ENCODE measurements around the gene NDUFA5.
"Not testable (repeated sequence)": the region's sequence is repeated elsewhere in the genome, so short reads cannot be mapped to it uniquely, and the experiment has no call there.

NDUFA5 gene

GRCh38 chr7:123534383-123535260 lies 23.0 kb downstream of the NDUFA5 start, which contains the start of gene IQUB:
IQUB (minus strand) TSS chr7:123534595; CDS start chr7:123512340, 22,255 bp downstream.
- peak within 1 kb of the TSS; percentile 66 to 73 for H3K4me3 ChIP-seq (replicated peaks in 1 of 2; ENCODE audit: low read depth in 2 of 2, low read length in 2 of 2)
- peak; percentile 98 for DNase-seq (ENCODE audit: low read depth in 2 of 2)
- no peak for TF ChIP-seq CTCF (IDR thresholded peaks at IDR 0.05; ENCODE audit: low read depth, low read length)

GRCh38 chr7:123533929-123534382 lies 23.7 kb downstream of the NDUFA5 start:
- DNase-seq (ENCODE audit: low read depth in 2 of 2) = no peak
- peak overlapping the region; percentile 56 to 69 for H3K4me3 ChIP-seq (replicated peaks in 1 of 2; ENCODE audit: low read depth in 2 of 2, low read length in 2 of 2)
- TF ChIP-seq CTCF (IDR thresholded peaks at IDR 0.05; ENCODE audit: low read depth, low read length) = no peak

- no peak for TF ChIP-seq CTCF (IDR thresholded peaks at IDR 0.05; ENCODE audit: low read depth, low read length)
- DNase-seq (ENCODE audit: low read depth in 2 of 2) = no peak
- no peak overlapping the region for H3K4me3 ChIP-seq (replicated peaks in 1 of 2; ENCODE audit: low read depth in 2 of 2, low read length in 2 of 2)
Observed at GRCh38 chr7:123533553-123533917, 24.1 kb downstream of the NDUFA5 start.

- peak; percentile 28 to 33 for DNase-seq (ENCODE audit: low read depth in 2 of 2)
- H3K4me3 ChIP-seq (replicated peaks in 1 of 2; ENCODE audit: low read depth in 2 of 2, low read length in 2 of 2) = peak overlapping the region; percentile 37 to 43
Observed at GRCh38 chr7:123532788-123533552, 24.6 kb downstream of the NDUFA5 start.

- not testable (repeated sequence) for DNase-seq (ENCODE audit: low read depth in 2 of 2)
- H3K4me3 ChIP-seq (replicated peaks in 1 of 2; ENCODE audit: low read depth in 2 of 2, low read length in 2 of 2) = peak overlapping the region; percentile 37 to 43
Observed at GRCh38 chr7:123532343-123532742, 25.3 kb downstream of the NDUFA5 start.

- DNase-seq (ENCODE audit: low read depth in 2 of 2); H3K4me3 ChIP-seq (replicated peaks in 1 of 2; ENCODE audit: low read depth in 2 of 2, low read length in 2 of 2): not testable (repeated sequence)
Observed at GRCh38 chr7:123530035-123530591, 27.5 kb downstream of the NDUFA5 start.

- H3K4me3 ChIP-seq (replicated peaks in 1 of 2; ENCODE audit: low read depth in 2 of 2, low read length in 2 of 2) = no peak overlapping the region
- TF ChIP-seq CTCF (IDR thresholded peaks at IDR 0.05; ENCODE audit: low read depth, low read length) = no peak
- DNase-seq (ENCODE audit: low read depth in 2 of 2) = no peak
Observed at GRCh38 chr7:123528265-123528664, 29.4 kb downstream of the NDUFA5 start.

GRCh38 chr7:123527712-123528225 lies 29.8 kb downstream of the NDUFA5 start:
- H3K4me3 ChIP-seq (replicated peaks in 1 of 2; ENCODE audit: low read depth in 2 of 2, low read length in 2 of 2); DNase-seq (ENCODE audit: low read depth in 2 of 2): not testable (repeated sequence)

GRCh38 chr7:123526533-123526932 lies 31.1 kb downstream of the NDUFA5 start:
- H3K4me3 ChIP-seq (replicated peaks in 1 of 2; ENCODE audit: low read depth in 2 of 2, low read length in 2 of 2); DNase-seq (ENCODE audit: low read depth in 2 of 2): not testable (repeated sequence)

All from cardiac fibroblast (primary cell).